K562 (cell line): ENCODE results near the gene POLRMT. TPM values are rescaled to one million over a fixed set of nuclear protein-coding genes. Genes with fewer than 3 reads are reported as not detected.

Experiments used
- ARID2 ChIP-seq: fragments of 450-650 bp; IDR thresholded peaks from 2 replicates; pipeline ENCODE4 v1.6.1; 2017; ENCODE audit warnings: antibody characterized with exemption, mild to moderate bottlenecking
- CCNT2 ChIP-seq: IDR thresholded peaks from 2 replicates; pipeline ENCODE4 v1.6.1; 2011; ENCODE audit warnings: borderline replicate concordance, low read depth, mild to moderate bottlenecking, moderate library complexity, mixed read lengths, low read length; ENCODE audit not compliant: insufficient read length; ENCODE audit errors: extremely low read depth
- CREB3 ChIP-seq: fragments of 450-650 bp; conservative IDR thresholded peaks from 2 replicates; pipeline ENCODE4 v1.6.1; 2016; ENCODE audit warnings: missing genetic modification characterization, low read depth, mild to moderate bottlenecking, missing compliant biosample characterization, moderate library complexity
- DACH1 ChIP-seq: fragments of 450-650 bp; IDR thresholded peaks from 2 replicates; pipeline ENCODE4 v1.6.1; 2018; ENCODE audit not compliant: partially characterized antibody
- DDX20 ChIP-seq: fragments of 450-650 bp; IDR thresholded peaks from 2 replicates; pipeline ENCODE4 v1.6.1; 2016; ENCODE audit warnings: missing genetic modification characterization, low read depth, mild to moderate bottlenecking, missing compliant biosample characterization, moderate library complexity
- DEAF1 ChIP-seq: fragments of 450-650 bp; formaldehyde crosslinking; IDR thresholded peaks from 2 replicates; pipeline ENCODE4 v1.4.0; 2020; ENCODE audit warnings: mild to moderate bottlenecking, moderate library complexity
- DPF2 ChIP-seq: fragments of 450-650 bp; IDR thresholded peaks from 2 replicates; pipeline ENCODE4 v1.6.1; 2016
- ELK1 ChIP-seq: sonication (generic); formaldehyde crosslinking; IDR thresholded peaks from 2 replicates; pipeline ENCODE4 v1.8.1; 2022; ENCODE audit warnings: missing genetic modification reagents
- HLTF ChIP-seq: fragments of 450-650 bp; IDR thresholded peaks from 2 replicates; pipeline ENCODE4 v1.6.1; 2016
- IFI16 ChIP-seq: fragments of 250-450 bp; sonication (Bioruptor Pico); IDR thresholded peaks from 2 replicates; pipeline ENCODE4 v2.1.2; 2022; ENCODE audit warnings: mild to moderate bottlenecking, inconsistent platforms
- JUN ChIP-seq, 2 experiments: sonication (generic) in 1 of 2; formaldehyde crosslinking in 1 of 2; IDR thresholded peaks; 2 replicates each; pipeline versions ENCODE4 v1.6.1 to v1.8.0; 2012 to 2022; ENCODE audit warnings: borderline replicate concordance in 2 of 2, mild to moderate bottlenecking in 2 of 2, improper control_type of control experiment in 1 of 2, low read depth in 1 of 2, low read length in 1 of 2, missing genetic modification reagents in 1 of 2
- KHSRP ChIP-seq: fragments of 450-650 bp; IDR thresholded peaks from 2 replicates; pipeline ENCODE4 v1.6.1; 2017
- MEF2D ChIP-seq: conservative IDR thresholded peaks from 2 replicates; pipeline ENCODE4 v1.6.1; 2016; ENCODE audit warnings: low read depth, missing genetic modification characterization, missing compliant biosample characterization
- MLLT1 ChIP-seq, 2 experiments: fragments of 450-650 bp; IDR thresholded peaks; 2 replicates each; pipeline ENCODE4 v1.6.1; 2016
- SAFB ChIP-seq: fragments of 200-400 bp; formaldehyde crosslinking; IDR thresholded peaks from 2 replicates; pipeline ENCODE4 v1.6.1; 2017; ENCODE audit warnings: low read depth, low read length, borderline replicate concordance
- SUPT5H ChIP-seq: fragments of 450-650 bp; IDR thresholded peaks from 2 replicates; pipeline ENCODE4 v1.6.1; 2016
- TAF1 ChIP-seq: IDR thresholded peaks from 2 replicates; pipeline ENCODE4 v1.6.1; 2011; ENCODE audit warnings: mild to moderate bottlenecking, low read length, moderate library complexity; ENCODE audit not compliant: insufficient read depth, control insufficient read depth, severe bottlenecking; ENCODE audit errors: extremely low read depth
- ZBTB12 ChIP-seq: fragments of 250-450 bp; sonication (Bioruptor Pico); IDR thresholded peaks from 2 replicates; pipeline ENCODE4 v1.4.0; 2020
- ZNF239 ChIP-seq: fragments of 250-450 bp; sonication (Bioruptor Pico); IDR thresholded peaks from 2 replicates; pipeline ENCODE4 v1.4.0; 2020; ENCODE audit warnings: mild to moderate bottlenecking
- ZNF253 ChIP-seq: fragments of 250-450 bp; sonication (Bioruptor Pico); conservative IDR thresholded peaks from 2 replicates; pipeline ENCODE4 v1.6.1; 2021; ENCODE audit warnings: mild to moderate bottlenecking
- ZNF274 ChIP-seq: IDR thresholded peaks from 2 replicates; pipeline ENCODE4 v1.6.1; 2011; ENCODE audit warnings: low read depth, mild to moderate bottlenecking, low read length, moderate library complexity, borderline replicate concordance
- ZNF316 ChIP-seq: fragments of 450-650 bp; IDR thresholded peaks from 2 replicates; pipeline ENCODE4 v1.6.1; 2016
- ZNF507 ChIP-seq: conservative IDR thresholded peaks from 2 replicates; pipeline ENCODE4 v1.6.1; 2017; ENCODE audit warnings: missing genetic modification characterization, missing compliant biosample characterization
- polyA plus RNA-seq, 8 experiments: library from polyadenylated mRNA; depleted of rRNA in 4 of 8; stranded (reverse) in 5 of 8; unstranded in 3 of 8; fragments of >200 nt; fragmentation: Nextera tagmentation in 2 of 8; fragmentation: Illumina TruSeq in 1 of 8; extraction: Ambion mirVana in 2 of 8; extraction: Trizol in 1 of 8; gene quantifications; 2 replicates each; pipeline versions ENCODE4 v1.2.1 to v1.2.3, GENCODE V29; 2011 to 2014; ENCODE audit warnings: inconsistent platforms in 1 of 8, missing spikeins in 1 of 8
- total RNA-seq, 7 experiments: library from RNA; depleted of rRNA in 6 of 7; stranded (reverse); fragments of >200 nt in 6 of 7; fragmentation: Illumina TruSeq in 2 of 7; extraction: Trizol in 2 of 7; gene quantifications; 2 replicates each; pipeline versions ENCODE4 v1.2.1 to v1.2.3, GENCODE V29; 2011 to 2021; ENCODE audit warnings: low replicate concordance in 1 of 7

The POLRMT gene
- total and polyA plus RNA-seq, 9 of the 15 experiments (the other 6 are each of a cell fraction or from before 2014, with no cell fraction given): 30.3 to 144 (median 68.0) TPM

- TF ChIP-seq HLTF: no peak
- no peak for TF ChIP-seq DPF2
- TF ChIP-seq CREB3 (tag): no peak
- TF ChIP-seq KHSRP: no peak
- peak; percentile 96 for TF ChIP-seq SUPT5H
- no peak for TF ChIP-seq IFI16
- TF ChIP-seq ZBTB12 (CRISPR knock-in tag): peak; percentile 62
- no peak for TF ChIP-seq ZNF239 (CRISPR knock-in tag)
- no peak for TF ChIP-seq ZNF253 (CRISPR knock-in tag)
- TF ChIP-seq JUN (IDR thresholded peaks at IDR 0.05; ENCODE audit: borderline replicate concordance, low read depth, low read length): no peak
- TF ChIP-seq JUN (CRISPR knock-in tag; IDR thresholded peaks at IDR 0.05; ENCODE audit: borderline replicate concordance): no peak
- no peak for TF ChIP-seq DDX20 (tag)
- TF ChIP-seq ARID2: no peak
- TF ChIP-seq DACH1: no peak
- TF ChIP-seq ZNF316: no peak
- no peak for TF ChIP-seq MEF2D (tag)
- TF ChIP-seq SAFB: no peak
- no peak for TF ChIP-seq ZNF274
- no peak for TF ChIP-seq ELK1 (CRISPR knock-in tag)
- TF ChIP-seq DEAF1 (CRISPR knock-in tag): no peak
- no peak for TF ChIP-seq ZNF507 (tag)
- peak; percentile 98 for TF ChIP-seq CCNT2
- peak; percentile 97 for TF ChIP-seq TAF1
- TF ChIP-seq MLLT1 (IDR thresholded peaks at IDR 0.05): no peak; a peak in 1 of 4 replicates
Observed at GRCh38 chr19:572140-572742, 61.1 kb downstream of the POLRMT start, which contains the start of gene BSG (continued).
